GM10266 (cell line): ENCODE measurements around the gene NOSIP.

ENCODE experiments used
- DNase-seq: peaks from one replicate; pipeline ENCODE4 v3.0.0; 2012; ENCODE audit errors: extremely low spot score
- TF ChIP-seq, protein P1 (sequence below): IDR thresholded peaks from 2 replicates; pipeline ENCODE4 v1.5.1; 2012; ENCODE audit warnings: mild to moderate bottlenecking, low read depth; ENCODE audit not compliant: control insufficient read depth, insufficient read depth; ENCODE audit errors: missing control alignments

NOSIP gene

GRCh38 chr19:49513746-49514118 lies 66.6 kb downstream of the NOSIP start:
- no peak for DNase-seq
- TF ChIP-seq, protein P1, sequence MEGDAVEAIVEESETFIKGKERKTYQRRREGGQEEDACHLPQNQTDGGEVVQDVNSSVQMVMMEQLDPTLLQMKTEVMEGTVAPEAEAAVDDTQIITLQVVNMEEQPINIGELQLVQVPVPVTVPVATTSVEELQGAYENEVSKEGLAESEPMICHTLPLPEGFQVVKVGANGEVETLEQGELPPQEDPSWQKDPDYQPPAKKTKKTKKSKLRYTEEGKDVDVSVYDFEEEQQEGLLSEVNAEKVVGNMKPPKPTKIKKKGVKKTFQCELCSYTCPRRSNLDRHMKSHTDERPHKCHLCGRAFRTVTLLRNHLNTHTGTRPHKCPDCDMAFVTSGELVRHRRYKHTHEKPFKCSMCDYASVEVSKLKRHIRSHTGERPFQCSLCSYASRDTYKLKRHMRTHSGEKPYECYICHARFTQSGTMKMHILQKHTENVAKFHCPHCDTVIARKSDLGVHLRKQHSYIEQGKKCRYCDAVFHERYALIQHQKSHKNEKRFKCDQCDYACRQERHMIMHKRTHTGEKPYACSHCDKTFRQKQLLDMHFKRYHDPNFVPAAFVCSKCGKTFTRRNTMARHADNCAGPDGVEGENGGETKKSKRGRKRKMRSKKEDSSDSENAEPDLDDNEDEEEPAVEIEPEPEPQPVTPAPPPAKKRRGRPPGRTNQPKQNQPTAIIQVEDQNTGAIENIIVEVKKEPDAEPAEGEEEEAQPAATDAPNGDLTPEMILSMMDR, result no peak

GRCh38 chr19:49512970-49513745 lies 67.2 kb downstream of the NOSIP start:
- no peak for DNase-seq
- TF ChIP-seq, protein P1, result no peak

DNA sequence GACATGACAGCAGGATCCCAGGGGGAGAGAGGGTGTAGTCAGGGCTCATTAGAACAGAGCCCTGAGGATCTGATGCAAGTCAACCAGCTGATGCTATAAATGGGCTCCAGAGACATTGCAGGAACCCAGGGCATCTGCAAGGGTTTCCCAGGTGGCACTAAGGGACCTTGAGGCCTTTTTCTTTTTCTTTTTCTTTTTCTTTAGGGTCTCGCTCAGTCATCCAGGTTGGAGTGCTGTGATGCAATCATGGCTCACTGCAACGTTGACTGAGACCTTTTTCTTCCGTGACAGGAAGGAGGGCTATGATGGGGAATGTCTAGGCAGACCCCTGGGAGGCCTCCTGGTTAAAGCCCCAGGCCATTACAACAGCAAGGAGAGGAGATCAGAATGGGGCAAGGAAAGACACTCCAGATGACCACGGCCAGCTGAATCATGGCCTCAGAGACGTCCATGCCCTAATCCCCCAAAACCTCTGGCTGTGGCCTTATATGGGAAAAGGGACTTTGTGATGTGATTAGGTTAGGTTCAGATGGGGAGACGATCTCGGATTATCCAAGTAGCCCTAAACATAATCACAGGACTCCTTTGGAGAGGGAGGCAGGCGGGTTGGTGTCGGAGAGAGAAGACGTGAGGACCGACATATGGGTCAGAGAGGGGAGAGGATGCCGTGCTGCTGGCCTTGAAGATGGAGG lies 72.4 kb downstream of the NOSIP start:
- DNase-seq, result no peak
- TF ChIP-seq, protein P1, result no peak

GRCh38 chr19:49506575-49507105 lies 73.7 kb downstream of the NOSIP start:
- TF ChIP-seq, protein P1, result peak; percentile 86
- peak; percentile 84 for DNase-seq
